Fibroblast of skin of left quadriceps (primary cell): ENCODE results near the gene SPSB2.
A peak's percentile ranks its signal among the peaks of the same experiment; 100 is the strongest.

Source experiments
- DNase-seq, 2 experiments: peaks; one replicate each; pipeline ENCODE4 v3.0.0-alpha.2; 2013; ENCODE audit warnings: low read depth in 2 of 2

The SPSB2 gene

GRCh38 chr12:6830999-6831398, 42.1 kb downstream of the SPSB2 start:
- no peak for DNase-seq

GRCh38 chr12:6830286-6830890, 42.7 kb downstream of the SPSB2 start:
- no peak for DNase-seq

DNA sequence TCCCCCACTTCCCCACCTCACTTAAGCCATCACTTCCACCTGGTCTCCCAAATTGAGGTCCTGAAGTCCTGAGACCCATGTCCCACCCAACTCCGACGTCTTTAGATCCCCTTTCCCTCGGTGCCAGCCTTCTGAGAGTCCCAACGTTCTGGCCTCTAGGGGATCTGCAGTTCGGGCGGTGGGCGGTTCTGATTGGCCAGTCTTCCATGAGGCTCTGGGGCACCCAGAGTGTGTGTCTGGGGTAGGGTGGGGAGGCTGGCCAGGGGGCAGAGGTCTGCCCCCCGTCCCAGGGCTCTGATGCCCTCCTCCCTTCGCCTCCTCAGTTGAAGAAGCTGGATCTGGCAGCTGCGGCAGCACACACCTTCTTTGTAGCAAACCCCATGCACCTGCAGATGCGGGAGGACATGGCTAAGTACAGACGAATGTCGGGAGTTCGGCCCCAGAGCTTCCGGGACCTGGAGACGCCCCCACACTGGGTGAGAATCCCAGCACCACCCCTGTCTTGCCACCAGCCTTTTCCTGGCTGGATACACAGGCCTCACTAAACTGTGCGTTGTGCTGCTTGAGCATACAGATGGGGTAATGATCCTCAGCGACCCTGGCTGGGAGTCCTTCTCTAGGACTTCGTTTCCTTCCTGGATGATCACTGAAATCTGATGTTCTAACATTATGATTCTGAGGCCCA, 43.4 kb downstream of the SPSB2 start:
- no peak for DNase-seq

- no peak for DNase-seq
These were observed 44.1 kb downstream of the SPSB2 start for GRCh38 chr12:6828781-6829535.

- peak in 1 of 2 experiments; percentile 17 for DNase-seq
These were observed 44.9 kb downstream of the SPSB2 start, which contains the start of gene P3H3 for GRCh38 chr12:6827982-6828780. TSS of gene P3H3 (plus strand) at chr12:6828407. CDS start at chr12:6828441, 34 bp downstream.

DNA sequence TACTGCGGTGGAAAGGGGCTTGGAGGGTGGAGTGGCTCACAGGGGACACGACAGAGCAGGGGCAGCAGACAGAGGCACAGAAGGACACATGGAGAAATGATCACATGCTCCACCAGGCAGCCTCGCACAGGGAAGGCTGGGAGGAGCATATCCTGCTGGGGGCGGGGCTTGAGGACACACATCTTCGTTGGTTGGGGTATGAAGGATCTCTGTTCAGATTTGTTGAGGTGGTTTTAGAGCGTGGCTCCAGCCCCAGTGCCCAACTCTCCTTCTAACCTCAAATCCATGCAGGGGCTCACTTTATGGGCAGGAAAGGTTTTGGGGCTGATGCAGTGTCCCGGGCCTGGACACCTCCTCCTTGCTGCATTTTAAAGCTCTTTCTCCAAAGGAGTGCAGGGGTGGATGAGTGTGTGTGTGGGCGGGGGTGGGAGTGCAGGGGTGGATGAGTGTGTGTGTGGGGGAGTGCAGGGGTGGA, 45.6 kb downstream of the SPSB2 start:
- peak; percentile 61 to 68 for DNase-seq

- DNase-seq, result no peak
These were observed 46.2 kb downstream of the SPSB2 start for GRCh38 chr12:6826734-6827436.

- DNase-seq, result no peak
These were observed 46.9 kb downstream of the SPSB2 start for GRCh38 chr12:6826125-6826733.

GRCh38 chr12:6825398-6826124, 47.5 kb downstream of the SPSB2 start:
- DNase-seq, result peak; percentile 62 to 67

DNA sequence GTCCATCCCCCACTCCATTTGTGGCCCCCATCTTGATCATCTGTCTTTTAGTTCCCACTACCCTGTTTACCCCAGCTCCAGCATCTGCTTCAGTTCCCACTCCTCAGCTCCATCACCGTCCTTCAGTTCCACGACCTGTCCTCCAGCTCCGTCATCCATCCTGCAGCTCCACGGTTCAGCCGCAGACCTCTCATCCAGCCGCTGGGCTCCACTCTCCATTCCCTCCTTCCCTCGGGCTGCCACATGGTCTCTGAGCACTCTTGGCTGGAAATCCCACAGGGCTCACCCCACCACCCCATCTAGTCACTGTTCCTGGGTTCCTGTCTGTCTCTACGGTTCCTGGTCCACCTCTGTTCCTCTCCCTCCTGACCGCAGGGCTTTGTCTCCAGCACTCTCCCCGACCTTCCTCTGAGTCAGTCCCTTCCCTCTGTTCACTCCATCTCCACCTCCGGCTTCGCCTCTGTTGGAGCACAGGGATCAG, 48.2 kb downstream of the SPSB2 start:
- DNase-seq, result no peak

- no peak for DNase-seq
These were observed 48.9 kb downstream of the SPSB2 start for GRCh38 chr12:6824085-6824775.

GRCh38 chr12:6823182-6824084, 49.7 kb downstream of the SPSB2 start:
- no peak for DNase-seq

GRCh38 chr12:6822426-6823135, 50.5 kb downstream of the SPSB2 start:
- no peak for DNase-seq

GRCh38 chr12:6821591-6822425, 51.3 kb downstream of the SPSB2 start, which contains the start of gene GPR162:
TSS of gene GPR162 (plus strand) at chr12:6821821. CDS start at chr12:6823899, 2,078 bp downstream.
- DNase-seq, result no peak
